Retinal pigment epithelial cell (primary cell): Measurements from ENCODE around the gene DHRS4L2.

Source experiments
- DNase-seq: peaks from one replicate; pipeline ENCODE4 v3.0.0-alpha.2; 2010; ENCODE audit warnings: low read depth
- H3K4me3 ChIP-seq: 2 replicates; pipeline ENCODE4 v1.5.1; 2011; ENCODE audit warnings: mild to moderate bottlenecking, low read length, control low read depth, moderate library complexity
- TF ChIP-seq, protein P1 (sequence below): conservative IDR thresholded peaks from 2 replicates; pipeline ENCODE4 v1.5.1; 2011; ENCODE audit warnings: low read depth, low read length, control low read depth, inconsistent platforms

Gene DHRS4L2

DNA sequence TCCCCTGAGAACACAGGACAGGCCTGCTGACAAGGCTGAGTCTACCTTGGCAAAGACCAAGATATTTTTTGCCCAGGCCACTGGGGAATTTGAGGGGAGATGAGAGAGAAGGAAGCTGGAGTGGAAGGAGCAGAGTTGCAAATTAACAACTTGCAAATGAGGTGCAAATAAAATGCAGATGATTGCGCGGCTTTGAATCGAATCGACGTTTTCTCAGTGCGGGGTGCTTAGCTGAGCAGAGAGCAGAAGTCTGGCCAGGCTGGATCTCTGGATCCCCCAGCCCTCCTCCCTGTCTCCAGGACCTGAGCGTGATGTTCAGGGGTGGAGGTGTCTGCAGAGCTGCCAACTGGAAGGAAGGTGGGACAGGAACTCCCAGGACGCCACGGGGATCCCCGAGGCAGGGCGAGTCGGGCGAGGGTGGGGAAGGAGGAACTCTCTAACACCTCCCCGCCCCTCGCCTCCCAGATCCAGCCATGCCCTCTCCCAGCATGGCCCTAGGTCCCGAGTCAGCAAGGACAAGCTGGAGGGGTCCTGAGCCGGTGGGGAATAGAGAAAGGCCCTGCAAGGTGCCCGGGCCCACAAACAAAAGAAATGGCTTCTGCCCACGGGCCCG, 62.6 kb downstream of the DHRS4L2 start:
- TF ChIP-seq, protein P1, sequence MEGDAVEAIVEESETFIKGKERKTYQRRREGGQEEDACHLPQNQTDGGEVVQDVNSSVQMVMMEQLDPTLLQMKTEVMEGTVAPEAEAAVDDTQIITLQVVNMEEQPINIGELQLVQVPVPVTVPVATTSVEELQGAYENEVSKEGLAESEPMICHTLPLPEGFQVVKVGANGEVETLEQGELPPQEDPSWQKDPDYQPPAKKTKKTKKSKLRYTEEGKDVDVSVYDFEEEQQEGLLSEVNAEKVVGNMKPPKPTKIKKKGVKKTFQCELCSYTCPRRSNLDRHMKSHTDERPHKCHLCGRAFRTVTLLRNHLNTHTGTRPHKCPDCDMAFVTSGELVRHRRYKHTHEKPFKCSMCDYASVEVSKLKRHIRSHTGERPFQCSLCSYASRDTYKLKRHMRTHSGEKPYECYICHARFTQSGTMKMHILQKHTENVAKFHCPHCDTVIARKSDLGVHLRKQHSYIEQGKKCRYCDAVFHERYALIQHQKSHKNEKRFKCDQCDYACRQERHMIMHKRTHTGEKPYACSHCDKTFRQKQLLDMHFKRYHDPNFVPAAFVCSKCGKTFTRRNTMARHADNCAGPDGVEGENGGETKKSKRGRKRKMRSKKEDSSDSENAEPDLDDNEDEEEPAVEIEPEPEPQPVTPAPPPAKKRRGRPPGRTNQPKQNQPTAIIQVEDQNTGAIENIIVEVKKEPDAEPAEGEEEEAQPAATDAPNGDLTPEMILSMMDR: no peak
- no peak for DNase-seq
- H3K4me3 ChIP-seq: peak overlapping the region; percentile 45

DNA sequence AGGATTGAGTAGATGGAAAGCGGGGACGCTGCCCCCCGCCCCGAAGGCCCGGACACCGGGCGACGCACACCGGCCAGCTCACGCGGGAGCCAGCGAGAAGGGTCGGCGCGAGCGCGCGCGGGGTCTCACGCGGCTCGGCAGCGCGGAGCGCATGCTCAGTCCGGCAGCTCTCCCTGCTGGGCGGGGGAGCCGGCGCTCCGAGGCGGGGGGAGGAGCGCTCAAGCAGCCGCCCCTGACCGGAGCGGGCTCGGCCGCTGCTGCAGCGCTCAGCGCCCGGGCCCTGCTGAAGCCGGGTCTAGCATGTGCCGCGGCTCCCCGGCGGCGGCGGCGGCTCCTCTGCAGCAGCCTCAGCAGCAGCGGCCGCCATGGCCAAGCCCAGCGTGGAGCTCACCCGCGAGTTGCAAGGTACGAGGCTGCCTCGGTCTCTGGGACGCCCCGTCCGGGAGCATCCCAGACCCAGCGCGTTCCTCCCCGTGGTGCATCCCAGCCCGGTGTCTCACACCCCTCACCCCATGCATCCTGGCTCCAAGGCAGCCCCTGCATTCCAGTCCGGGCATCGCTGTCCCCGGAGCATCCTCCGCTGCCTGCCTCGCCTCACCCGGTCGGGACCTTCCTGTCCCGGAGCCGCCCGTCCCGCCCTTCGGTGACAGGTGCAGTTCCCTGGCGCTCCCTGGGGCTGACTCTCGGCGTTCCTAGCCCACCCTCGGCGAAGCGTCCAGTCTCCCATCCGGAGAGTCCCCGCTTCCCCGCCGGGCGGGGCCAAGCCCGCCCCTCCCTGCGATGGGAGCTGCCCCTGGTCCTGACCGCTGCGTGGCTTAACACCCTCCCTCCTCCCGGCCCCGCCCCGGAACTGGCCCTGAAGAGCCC, 63.3 kb downstream of the DHRS4L2 start, which contains the start of gene CARMIL3:
CARMIL3 (plus strand) TSS at position 221 of the 867 bp plus-strand sequence; CDS start at position 366, 145 bp downstream.
- DNase-seq: no peak
- TF ChIP-seq, protein P1: no peak
- peak within 1 kb of the TSS; percentile 56 for H3K4me3 ChIP-seq

DNA sequence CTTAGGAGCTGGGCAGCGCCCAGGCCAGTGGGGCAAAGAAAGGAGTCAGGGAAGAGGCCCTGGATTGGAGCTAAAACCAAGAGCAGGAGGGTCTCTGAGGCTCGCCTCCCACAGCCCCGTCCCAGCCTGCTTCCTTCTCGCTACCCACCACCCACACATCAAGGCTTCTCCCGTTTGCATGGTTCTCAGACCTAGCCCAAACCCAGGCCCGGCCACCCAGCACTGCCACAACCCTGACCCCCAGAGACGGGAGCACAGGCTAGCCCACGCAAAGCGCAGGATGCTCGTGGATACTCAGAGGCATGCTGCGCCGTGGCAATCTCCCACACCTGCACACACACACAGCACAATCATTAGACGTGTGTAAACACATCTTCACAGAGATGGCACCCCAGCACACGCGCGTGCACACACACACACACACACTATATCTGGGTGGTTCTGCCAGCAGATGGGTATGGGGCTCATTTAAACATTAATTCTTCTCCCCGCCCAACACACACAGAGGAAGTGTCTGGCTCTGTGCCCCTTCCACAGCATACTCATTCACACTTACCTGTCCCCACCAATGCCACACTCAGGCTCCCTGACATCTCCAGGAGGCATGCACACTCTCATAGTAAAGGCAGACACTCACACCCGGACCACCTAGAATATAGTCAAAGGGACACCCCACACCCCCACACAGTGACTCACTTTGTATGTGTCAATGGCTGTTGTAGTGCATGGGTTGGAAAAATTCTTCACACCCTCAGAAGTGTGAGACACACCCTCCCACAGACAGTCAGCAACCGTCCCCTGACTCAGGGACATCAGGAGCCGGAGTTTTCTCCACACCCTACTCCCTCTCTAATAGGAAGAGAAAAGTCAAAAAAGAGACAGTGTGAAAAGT, 64.2 kb downstream of the DHRS4L2 start:
- no peak for DNase-seq
- H3K4me3 ChIP-seq: peak overlapping the region; percentile 56
- TF ChIP-seq, protein P1: no peak

- TF ChIP-seq, protein P1: no peak
- no peak for DNase-seq
- H3K4me3 ChIP-seq: no peak overlapping the region
Measured at GRCh38 chr14:24053548-24054323, 65.0 kb downstream of the DHRS4L2 start.

- no peak for DNase-seq
- TF ChIP-seq, protein P1: no peak
- no peak overlapping the region for H3K4me3 ChIP-seq
Measured at GRCh38 chr14:24054324-24054641, 65.6 kb downstream of the DHRS4L2 start.

DNA sequence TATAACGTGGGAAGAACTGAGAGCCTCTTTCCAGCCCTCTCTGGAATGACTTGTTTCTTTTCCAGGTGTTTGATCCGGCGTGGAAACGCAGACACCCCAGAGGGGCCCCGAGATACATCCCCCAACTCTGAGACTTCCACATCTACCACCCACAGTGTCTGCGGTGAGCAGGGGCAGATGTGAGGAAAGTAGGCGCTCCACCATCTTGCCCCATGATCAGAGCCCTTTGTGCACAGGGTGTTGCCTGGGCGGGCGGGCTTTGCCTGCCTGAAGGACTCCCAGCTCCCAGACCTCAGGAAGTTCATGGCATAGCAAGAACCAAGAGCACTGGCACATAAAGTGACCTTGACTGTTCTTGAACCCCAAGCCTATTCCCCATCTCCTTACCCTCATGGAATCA, 65.9 kb downstream of the DHRS4L2 start:
- no peak overlapping the region for H3K4me3 ChIP-seq
- no peak for DNase-seq
- TF ChIP-seq, protein P1: no peak
